HFF-Myc (cell line): ENCODE data around the gene PRKD1.
A peak's percentile ranks its signal among the peaks of the same experiment; 100 is the strongest.

ENCODE experiments used
- DNase-seq: peaks from one replicate; pipeline ENCODE4 v3.0.0-alpha.2; 2011; ENCODE audit warnings: low read depth; ENCODE audit errors: extremely low read depth
- H3K4me3 ChIP-seq: replicated peaks from 2 replicates; pipeline ENCODE4 v1.5.1; 2011; ENCODE audit warnings: low read depth, mild to moderate bottlenecking, control low read depth, low read length
- TF ChIP-seq, protein P1 (sequence below): IDR thresholded peaks from 2 replicates; pipeline ENCODE4 v1.5.1; 2012; ENCODE audit warnings: mild to moderate bottlenecking, low read depth, low read length, control low read depth; ENCODE audit errors: missing control alignments

Gene PRKD1

DNA sequence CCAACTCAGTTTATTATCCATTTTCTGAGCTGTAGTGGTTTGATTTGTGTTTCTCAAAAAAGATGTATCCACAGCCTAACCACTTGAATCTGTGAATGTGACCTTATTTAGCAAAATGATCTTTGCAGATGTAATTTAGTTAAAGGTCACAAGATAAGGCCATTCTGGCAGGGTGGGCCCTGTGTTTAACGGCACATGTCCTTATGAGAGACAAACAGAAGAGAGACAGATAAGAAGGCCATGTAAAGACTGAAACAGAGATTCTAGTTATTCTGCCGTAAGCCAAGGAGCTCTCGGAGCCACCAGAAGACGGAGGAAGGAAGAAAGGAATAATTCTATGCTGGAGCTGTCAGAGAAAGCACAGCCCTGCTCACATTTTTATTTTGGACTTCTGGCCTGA, 374.2 kb downstream of the PRKD1 start:
- H3K4me3 ChIP-seq: no peak overlapping the region
- TF ChIP-seq, protein P1, sequence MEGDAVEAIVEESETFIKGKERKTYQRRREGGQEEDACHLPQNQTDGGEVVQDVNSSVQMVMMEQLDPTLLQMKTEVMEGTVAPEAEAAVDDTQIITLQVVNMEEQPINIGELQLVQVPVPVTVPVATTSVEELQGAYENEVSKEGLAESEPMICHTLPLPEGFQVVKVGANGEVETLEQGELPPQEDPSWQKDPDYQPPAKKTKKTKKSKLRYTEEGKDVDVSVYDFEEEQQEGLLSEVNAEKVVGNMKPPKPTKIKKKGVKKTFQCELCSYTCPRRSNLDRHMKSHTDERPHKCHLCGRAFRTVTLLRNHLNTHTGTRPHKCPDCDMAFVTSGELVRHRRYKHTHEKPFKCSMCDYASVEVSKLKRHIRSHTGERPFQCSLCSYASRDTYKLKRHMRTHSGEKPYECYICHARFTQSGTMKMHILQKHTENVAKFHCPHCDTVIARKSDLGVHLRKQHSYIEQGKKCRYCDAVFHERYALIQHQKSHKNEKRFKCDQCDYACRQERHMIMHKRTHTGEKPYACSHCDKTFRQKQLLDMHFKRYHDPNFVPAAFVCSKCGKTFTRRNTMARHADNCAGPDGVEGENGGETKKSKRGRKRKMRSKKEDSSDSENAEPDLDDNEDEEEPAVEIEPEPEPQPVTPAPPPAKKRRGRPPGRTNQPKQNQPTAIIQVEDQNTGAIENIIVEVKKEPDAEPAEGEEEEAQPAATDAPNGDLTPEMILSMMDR: no peak
- DNase-seq: no peak

DNA sequence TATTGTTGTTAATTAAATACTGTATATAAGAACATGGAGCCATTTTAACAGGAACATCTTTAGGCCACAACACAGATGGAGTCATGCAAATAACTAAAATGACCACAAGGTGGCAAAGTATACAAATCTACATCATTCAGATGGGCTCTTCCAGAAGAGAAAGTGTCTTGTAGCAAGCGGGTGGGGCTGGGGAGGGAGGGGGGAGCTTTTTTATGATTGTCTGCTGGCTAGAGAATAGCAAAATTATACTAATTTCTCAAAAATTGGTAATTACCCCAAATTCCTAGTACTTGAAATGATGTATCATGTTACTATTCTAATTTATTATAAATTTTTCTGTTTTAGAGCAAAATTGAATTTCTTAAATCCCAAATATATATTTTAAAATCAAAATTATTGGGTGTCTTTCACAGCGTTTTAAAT, 378.7 kb downstream of the PRKD1 start:
- peak; percentile 56 for DNase-seq

DNA sequence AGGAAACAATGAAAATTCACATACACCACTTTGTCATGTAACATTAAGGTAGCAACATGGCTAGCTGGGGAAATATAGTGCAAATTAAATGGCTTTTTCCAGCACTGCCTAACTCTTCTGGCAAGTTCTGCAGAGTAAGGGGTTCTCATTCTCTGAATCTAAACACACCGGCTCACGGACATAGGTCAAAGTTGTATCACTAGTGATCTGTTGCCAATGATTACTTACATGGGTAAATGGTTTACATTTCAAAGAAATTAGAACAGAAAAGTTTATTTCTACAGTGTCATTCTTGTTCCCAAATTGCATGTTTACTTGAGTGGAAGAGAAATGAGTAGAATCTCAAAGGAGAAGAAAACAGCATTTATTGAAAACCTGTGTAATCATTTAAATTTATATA, 381.9 kb downstream of the PRKD1 start:
- H3K4me3 ChIP-seq: no peak overlapping the region
- TF ChIP-seq, protein P1: no peak
- DNase-seq: no peak

More for the DNA sequence above, 378.7 kb downstream of the PRKD1 start:
- TF ChIP-seq, protein P1: peak; percentile 32
- H3K4me3 ChIP-seq: no peak overlapping the region

DNA sequence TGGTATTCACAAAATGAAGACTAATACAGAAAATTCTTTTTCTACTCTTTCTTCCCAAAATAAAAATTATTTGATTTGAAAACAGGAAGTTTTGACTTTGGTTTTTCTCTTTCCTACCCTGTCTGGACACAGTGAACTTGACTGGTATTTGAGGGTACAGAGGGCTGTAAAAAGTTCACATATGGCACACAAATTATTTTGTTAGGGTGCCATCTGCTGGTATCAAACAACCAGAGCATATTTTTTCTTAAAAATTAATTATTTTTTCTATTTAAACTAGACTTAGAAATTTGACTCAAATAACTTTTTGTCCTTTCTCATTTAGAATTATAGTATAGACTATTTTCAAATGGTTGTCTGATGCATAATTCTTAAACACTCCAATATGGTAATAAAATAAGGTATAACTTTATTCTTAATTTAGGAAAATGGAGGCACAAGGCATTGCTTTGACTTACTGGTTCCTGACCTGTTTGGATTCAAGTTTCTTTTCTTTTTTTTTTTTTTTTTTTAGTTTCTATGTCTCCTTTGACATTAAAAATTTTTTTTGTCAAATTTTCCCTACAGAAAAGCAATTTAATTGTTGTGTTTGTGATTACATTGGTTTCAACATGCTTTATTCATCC, 390.6 kb downstream of the PRKD1 start:
- TF ChIP-seq, protein P1: no peak
- H3K4me3 ChIP-seq: no peak overlapping the region
- no peak for DNase-seq

DNA sequence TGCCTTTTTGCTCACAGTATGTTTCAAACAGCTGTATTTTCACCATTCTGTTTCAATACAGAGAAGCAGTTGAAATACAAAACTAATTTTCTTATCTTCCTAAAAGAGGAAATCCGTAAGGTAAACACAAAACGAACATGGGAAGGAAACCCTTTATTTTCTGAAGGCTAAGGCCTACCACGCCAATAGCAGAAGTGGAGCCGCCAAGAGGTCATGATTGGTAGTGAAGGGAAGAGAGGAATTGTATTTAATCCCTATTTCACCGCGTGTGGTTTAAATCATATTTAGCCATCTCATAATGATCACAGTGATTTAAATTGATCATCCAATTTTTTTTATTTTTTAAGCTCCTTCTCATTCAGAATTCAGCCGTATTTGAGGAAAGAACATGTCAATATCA, 398.2 kb downstream of the PRKD1 start:
- TF ChIP-seq, protein P1: peak; percentile 51
- H3K4me3 ChIP-seq: no peak overlapping the region
- DNase-seq: no peak

DNA sequence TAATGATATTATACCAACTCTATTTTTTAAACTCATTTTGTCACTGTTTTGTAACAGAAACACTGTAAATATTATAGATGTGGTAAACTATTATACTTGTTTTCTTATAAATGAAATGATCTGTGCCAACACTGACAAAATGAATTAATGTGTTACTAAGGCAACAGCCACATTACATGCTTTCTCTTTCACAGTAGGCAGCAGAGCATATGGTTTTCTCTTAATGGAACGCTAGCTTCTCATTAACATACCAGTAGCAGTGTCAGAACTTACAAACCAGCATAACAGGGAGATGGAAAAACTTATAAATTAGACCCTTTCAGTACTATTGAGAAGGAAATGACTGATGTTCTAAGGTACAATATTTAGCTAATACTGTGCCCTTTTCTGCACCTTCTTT, 398.8 kb downstream of the PRKD1 start:
- TF ChIP-seq, protein P1: no peak
- H3K4me3 ChIP-seq: no peak overlapping the region
- DNase-seq: no peak

DNA sequence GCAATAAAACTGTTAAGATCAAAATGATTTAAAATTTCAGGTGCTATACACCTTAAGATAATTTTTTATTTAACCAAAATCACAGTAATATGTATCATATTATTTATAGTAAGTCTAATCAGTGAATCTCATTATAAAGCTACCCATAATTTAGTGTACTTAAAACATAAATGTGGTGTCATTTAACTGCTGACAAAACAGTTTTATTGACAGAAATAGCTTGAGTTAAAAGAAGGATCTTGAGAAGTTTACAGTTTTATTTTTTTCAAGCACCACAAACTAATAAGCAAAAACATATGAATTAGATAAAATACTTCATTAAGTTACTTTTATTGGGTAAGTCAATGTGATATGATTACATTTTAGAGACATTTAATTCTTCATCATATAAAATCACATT, 400.4 kb downstream of the PRKD1 start:
- TF ChIP-seq, protein P1: no peak
- no peak for DNase-seq
- no peak overlapping the region for H3K4me3 ChIP-seq
